ENCODE measurements around the gene CAVIN2. TPM values are rescaled to one million over a fixed set of nuclear protein-coding genes. Genes with fewer than 3 reads are reported as not detected.
A peak's percentile ranks its signal among the peaks of the same experiment; 100 is the strongest.

The CAVIN2 gene
- total RNA-seq, 1 donor = 1.8 TPM

DNA sequence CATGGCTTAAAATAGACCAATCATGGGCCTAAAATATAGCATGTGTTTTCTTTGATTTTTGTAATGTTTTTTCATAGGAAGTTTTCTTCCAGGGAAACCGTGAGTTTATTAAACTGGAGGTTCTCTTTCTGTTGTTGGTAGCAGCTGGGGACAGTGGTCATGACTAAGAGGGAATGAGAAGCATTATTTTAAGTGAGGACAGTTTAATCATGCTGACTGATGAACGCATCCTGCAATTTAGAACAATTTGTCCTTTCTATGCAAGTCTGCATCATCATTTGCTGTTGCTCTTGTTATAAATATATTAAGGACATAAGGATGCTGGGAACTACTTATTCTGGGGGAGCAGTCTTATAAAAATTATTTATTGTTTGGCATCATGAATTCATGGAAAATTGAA is 51.2 kb downstream of the CAVIN2 start:
- no peak for DNase-seq (ENCODE audit: insufficient read length, low spot score, missing footprints)

DNA sequence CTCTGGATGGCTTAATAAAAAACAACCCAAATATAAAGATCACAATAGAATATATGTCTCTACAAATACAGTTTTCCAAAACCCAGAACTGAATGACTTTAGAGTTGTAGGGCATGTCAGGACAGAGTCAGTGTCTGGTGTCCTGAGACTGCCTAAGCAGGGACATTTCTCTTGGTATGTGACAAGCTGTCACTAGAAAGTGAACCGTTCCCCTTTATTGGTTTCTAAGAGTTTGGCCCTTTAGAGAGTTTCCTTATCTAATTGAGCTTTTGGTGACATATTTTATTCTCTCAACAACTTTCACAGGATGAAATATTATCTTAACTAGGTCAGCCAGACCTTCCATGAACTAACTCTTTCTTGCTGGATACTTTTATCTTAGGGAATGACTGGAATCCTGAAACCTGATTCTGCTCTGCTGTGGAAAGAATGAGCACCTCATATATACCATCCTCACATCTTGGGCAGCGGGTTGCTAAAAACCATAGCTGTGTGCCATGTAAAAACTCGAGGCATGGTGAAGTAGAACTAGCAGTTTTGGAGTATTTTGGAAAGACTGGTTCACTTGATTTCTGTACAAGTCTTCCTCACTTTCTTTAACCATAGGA is 54.8 kb downstream of the CAVIN2 start:
- Histone ChIP-seq H3K79me2 (ENCODE audit: insufficient read depth, low read length) (no peaks in the 10 kb centered on the region), H3K27me3 (ENCODE audit: insufficient read depth, low read length) (peaks cover 6% of the 10 kb centered on the region), H3K4me2 (ENCODE audit: insufficient read depth, low read length) (no peak overlapping the region), H2AFZ (ENCODE audit: low read length) (no peak overlapping the region), H4K20me1 (ENCODE audit: insufficient read depth, low read length) (no peaks in the 10 kb centered on the region), H3K27ac (ENCODE audit: low read depth, low read length) (no peak overlapping the region), H3K4me3 (ENCODE audit: insufficient read depth, low read length) (no peak overlapping the region), H3K4me1 (ENCODE audit: insufficient read depth, low read length) (peaks cover 5% of the 10 kb centered on the region), H3K9me3 (ENCODE audit: low read depth, low read length) (no peaks in the 10 kb centered on the region), H3K36me3 (ENCODE audit: insufficient read depth, low read length) (no peaks in the 10 kb centered on the region)
- no peak for TF ChIP-seq CTCF (IDR thresholded peaks at IDR 0.05; ENCODE audit: extremely low read depth, low read depth, low read length)
- DNase-seq (ENCODE audit: insufficient read length, low spot score, missing footprints) = no peak

More for the DNA sequence above, 51.2 kb downstream of the CAVIN2 start:
- no peak overlapping the region for H2AFZ ChIP-seq (ENCODE audit: low read length)
- peaks cover 6% of the 10 kb centered on the region for H3K27me3 ChIP-seq (ENCODE audit: insufficient read depth, low read length)
- H3K4me3 ChIP-seq (ENCODE audit: insufficient read depth, low read length) = no peak overlapping the region
- H3K9me3 ChIP-seq (ENCODE audit: low read depth, low read length) = no peaks in the 10 kb centered on the region
- H3K36me3 ChIP-seq (ENCODE audit: insufficient read depth, low read length) = no peaks in the 10 kb centered on the region
- no peak overlapping the region for H3K27ac ChIP-seq (ENCODE audit: low read depth, low read length)
- no peaks in the 10 kb centered on the region for H4K20me1 ChIP-seq (ENCODE audit: insufficient read depth, low read length)
- H3K4me2 ChIP-seq (ENCODE audit: insufficient read depth, low read length) = no peak overlapping the region
- no peaks in the 10 kb centered on the region for H3K4me1 ChIP-seq (ENCODE audit: insufficient read depth, low read length)
- no peak for TF ChIP-seq CTCF (IDR thresholded peaks at IDR 0.05; ENCODE audit: extremely low read depth, low read depth, low read length)
- H3K79me2 ChIP-seq (ENCODE audit: insufficient read depth, low read length) = no peaks in the 10 kb centered on the region

GRCh38 chr2:191790737-191791136 is 56.2 kb downstream of the CAVIN2 start:
- no peak for TF ChIP-seq CTCF (IDR thresholded peaks at IDR 0.05; ENCODE audit: extremely low read depth, low read depth, low read length)
- no peak overlapping the region for H3K27ac ChIP-seq (ENCODE audit: low read depth, low read length)
- no peaks in the 10 kb centered on the region for H3K79me2 ChIP-seq (ENCODE audit: insufficient read depth, low read length)
- no peak overlapping the region for H2AFZ ChIP-seq (ENCODE audit: low read length)
- no peak for DNase-seq (ENCODE audit: insufficient read length, low spot score, missing footprints)
- peaks cover 6% of the 10 kb centered on the region for H3K27me3 ChIP-seq (ENCODE audit: insufficient read depth, low read length)
- no peaks in the 10 kb centered on the region for H3K36me3 ChIP-seq (ENCODE audit: insufficient read depth, low read length)
- H3K9me3 ChIP-seq (ENCODE audit: low read depth, low read length) = no peaks in the 10 kb centered on the region
- no peak overlapping the region for H3K4me3 ChIP-seq (ENCODE audit: insufficient read depth, low read length)
- peaks cover 5% of the 10 kb centered on the region for H3K4me1 ChIP-seq (ENCODE audit: insufficient read depth, low read length)
- H3K4me2 ChIP-seq (ENCODE audit: insufficient read depth, low read length) = no peak overlapping the region
- H4K20me1 ChIP-seq (ENCODE audit: insufficient read depth, low read length) = no peaks in the 10 kb centered on the region

DNA sequence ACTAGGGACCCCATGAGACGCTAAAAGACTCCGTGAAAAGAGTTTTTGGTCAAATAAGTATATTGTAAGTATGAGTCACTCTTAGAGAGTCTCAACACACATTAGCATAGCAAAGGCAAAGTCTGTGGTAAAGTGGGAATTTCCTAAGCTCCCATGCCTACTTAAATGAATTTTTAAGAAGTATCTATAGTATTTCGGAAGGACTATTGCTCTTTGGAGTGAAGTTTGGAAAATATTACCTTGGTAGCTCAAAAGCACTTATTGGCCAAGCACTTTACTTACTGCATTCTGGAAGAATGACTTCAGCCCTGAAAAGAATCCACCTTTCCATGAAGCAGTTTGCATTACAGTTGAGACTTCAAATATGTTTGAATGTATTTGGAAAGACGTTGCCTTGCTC is 57.1 kb downstream of the CAVIN2 start:
- H3K27ac ChIP-seq (ENCODE audit: low read depth, low read length) = no peak overlapping the region
- H3K9me3 ChIP-seq (ENCODE audit: low read depth, low read length) = no peaks in the 10 kb centered on the region
- H2AFZ ChIP-seq (ENCODE audit: low read length) = no peak overlapping the region
- no peaks in the 10 kb centered on the region for H3K36me3 ChIP-seq (ENCODE audit: insufficient read depth, low read length)
- peaks cover 6% of the 10 kb centered on the region for H3K27me3 ChIP-seq (ENCODE audit: insufficient read depth, low read length)
- peak; percentile 22 for DNase-seq (ENCODE audit: insufficient read length, low spot score, missing footprints)
- H3K4me2 ChIP-seq (ENCODE audit: insufficient read depth, low read length) = peak overlapping the region; percentile 27
- H3K4me1 ChIP-seq (ENCODE audit: insufficient read depth, low read length) = peaks cover 5% of the 10 kb centered on the region
- no peaks in the 10 kb centered on the region for H3K79me2 ChIP-seq (ENCODE audit: insufficient read depth, low read length)
- no peaks in the 10 kb centered on the region for H4K20me1 ChIP-seq (ENCODE audit: insufficient read depth, low read length)
- no peak overlapping the region for H3K4me3 ChIP-seq (ENCODE audit: insufficient read depth, low read length)
- TF ChIP-seq CTCF (IDR thresholded peaks at IDR 0.05; ENCODE audit: extremely low read depth, low read depth, low read length) = no peak
